K562 (cell line): Measurements from ENCODE around the gene TUT1. TPM values are rescaled to one million over a fixed set of nuclear protein-coding genes. Genes with fewer than 3 reads are reported as not detected.
A peak's percentile ranks its signal among the peaks of the same experiment; 100 is the strongest.

Experiments used
- ARNT ChIP-seq, 2 experiments: fragments of 450-650 bp; IDR thresholded peaks; 2 replicates each; pipeline ENCODE4 v1.6.1; 2016; ENCODE audit warnings: mild to moderate bottlenecking in 1 of 2
- CHAMP1 ChIP-seq: fragments of 450-650 bp; IDR thresholded peaks from 2 replicates; pipeline ENCODE4 v1.6.1; 2016; ENCODE audit warnings: mild to moderate bottlenecking
- CTBP1 ChIP-seq: fragments of 450-650 bp; IDR thresholded peaks from 2 replicates; pipeline ENCODE4 v1.6.1; 2016; ENCODE audit warnings: borderline replicate concordance
- KDM5B ChIP-seq: fragments of 200-600 bp; sonication (generic); IDR thresholded peaks from 2 replicates; pipeline ENCODE4 v1.6.1; 2012; ENCODE audit warnings: low read depth, mild to moderate bottlenecking, moderate library complexity, low read length, control low read depth, inconsistent platforms; ENCODE audit not compliant: insufficient replicate concordance
- NEUROD1 ChIP-seq: fragments of 150-350 bp; IDR thresholded peaks from 2 replicates; pipeline ENCODE4 v1.6.1; 2014; ENCODE audit warnings: borderline replicate concordance, low read length, low read depth; ENCODE audit not compliant: partially characterized antibody
- NFRKB ChIP-seq: fragments of 450-650 bp; IDR thresholded peaks from 2 replicates; pipeline ENCODE4 v1.6.1; 2016; ENCODE audit warnings: low read depth
- PHTF2 ChIP-seq: fragments of 250-450 bp; sonication (Bioruptor Pico); IDR thresholded peaks from 2 replicates; pipeline ENCODE4 v1.5.0; 2021; ENCODE audit warnings: mild to moderate bottlenecking
- POLR2A ChIP-seq: fragments of 450-650 bp; conservative IDR thresholded peaks from 2 replicates; pipeline ENCODE4 v1.6.1; 2016
- RBBP5 ChIP-seq: fragments of 200-600 bp; sonication (generic); IDR thresholded peaks from 2 replicates; pipeline ENCODE4 v1.6.1; 2012; ENCODE audit warnings: borderline replicate concordance, mild to moderate bottlenecking, low read length, control low read depth, inconsistent platforms; ENCODE audit not compliant: insufficient read depth, poor library complexity, severe bottlenecking
- SETDB1 ChIP-seq: IDR thresholded peaks from one replicate; pipeline ENCODE4 v1.6.1; 2012; ENCODE audit warnings: low read length, control low read depth, inconsistent platforms
- SIN3B ChIP-seq: fragments of 450-650 bp; IDR thresholded peaks from 2 replicates; pipeline ENCODE4 v1.6.1; 2017; ENCODE audit warnings: low read depth, mild to moderate bottlenecking, moderate library complexity
- SMAD4 ChIP-seq: fragments of 250-450 bp; sonication (Bioruptor Pico); conservative IDR thresholded peaks from 2 replicates; pipeline ENCODE4 v1.8.0; 2021; ENCODE audit warnings: inconsistent platforms, mild to moderate bottlenecking, moderate library complexity
- SMARCB1 ChIP-seq: IDR thresholded peaks from 2 replicates; pipeline ENCODE4 v1.6.1; 2011; ENCODE audit warnings: improper control_type of control experiment, low read depth; ENCODE audit not compliant: insufficient read length
- TBL1XR1 ChIP-seq, 2 experiments: IDR thresholded peaks; 2 replicates each; pipeline ENCODE4 v1.6.1; 2012; ENCODE audit warnings: improper control_type of control experiment in 2 of 2, low read length in 2 of 2, mild to moderate bottlenecking in 1 of 2
- TCF7 ChIP-seq: sonication (generic); IDR thresholded peaks from 2 replicates; pipeline ENCODE4 v1.6.1; 2016; ENCODE audit warnings: antibody characterized with exemption, borderline replicate concordance
- YY1 ChIP-seq, 3 experiments: IDR thresholded peaks; 2 replicates each; pipeline ENCODE4 v1.6.1; 2011; ENCODE audit warnings: low read length in 2 of 3, mild to moderate bottlenecking in 2 of 3, moderate library complexity in 2 of 3, borderline replicate concordance in 1 of 3, control low read depth in 1 of 3, low read depth in 1 of 3; ENCODE audit not compliant: insufficient read depth in 3 of 3, insufficient replicate concordance in 2 of 3, control insufficient read depth in 1 of 3, insufficient read length in 1 of 3; ENCODE audit errors: extremely low read depth in 1 of 3
- ZNF212 ChIP-seq: fragments of 450-650 bp; formaldehyde crosslinking; IDR thresholded peaks from 2 replicates; pipeline ENCODE4 v1.4.0; 2020; ENCODE audit warnings: mild to moderate bottlenecking
- ZNF354B ChIP-seq: fragments of 250-450 bp; sonication (Bioruptor Pico); IDR thresholded peaks from 2 replicates; pipeline ENCODE4 v1.4.0; 2020
- ZNF780A ChIP-seq: fragments of 250-450 bp; sonication (Bioruptor Pico); IDR thresholded peaks from 2 replicates; pipeline ENCODE4 v1.5.0; 2021; ENCODE audit warnings: mild to moderate bottlenecking
- ZNF785 ChIP-seq: fragments of 250-450 bp; sonication (Bioruptor Pico); IDR thresholded peaks from 2 replicates; pipeline ENCODE4 v1.4.0; 2020; ENCODE audit warnings: mild to moderate bottlenecking
- polyA plus RNA-seq, 8 experiments: library from polyadenylated mRNA; depleted of rRNA in 4 of 8; stranded (reverse) in 5 of 8; unstranded in 3 of 8; fragments of >200 nt; fragmentation: Nextera tagmentation in 2 of 8; fragmentation: Illumina TruSeq in 1 of 8; extraction: Ambion mirVana in 2 of 8; extraction: Trizol in 1 of 8; gene quantifications; 2 replicates each; pipeline versions ENCODE4 v1.2.1 to v1.2.3, GENCODE V29; 2011 to 2014; ENCODE audit warnings: inconsistent platforms in 1 of 8, missing spikeins in 1 of 8
- total RNA-seq, 7 experiments: library from RNA; depleted of rRNA in 6 of 7; stranded (reverse); fragments of >200 nt in 6 of 7; fragmentation: Illumina TruSeq in 2 of 7; extraction: Trizol in 2 of 7; gene quantifications; 2 replicates each; pipeline versions ENCODE4 v1.2.1 to v1.2.3, GENCODE V29; 2011 to 2021; ENCODE audit warnings: low replicate concordance in 1 of 7
- TF ChIP-seq, protein P1 (sequence below): fragments of 200-800 bp; sonication (Bioruptor generic); IDR thresholded peaks from 2 replicates; pipeline ENCODE4 v1.6.1; 2017; ENCODE audit warnings: missing genetic modification characterization, missing compliant biosample characterization
- TF ChIP-seq, protein P2 (sequence below): fragments of 450-650 bp; formaldehyde crosslinking; IDR thresholded peaks from 2 replicates; pipeline ENCODE4 v1.4.0; 2022; ENCODE audit warnings: missing genetic modification characterization

TUT1 gene
- total and polyA plus RNA-seq, 9 of the 15 experiments (the other 6 are each of a cell fraction or from before 2014, with no cell fraction given), result 0.66 to 44.3 (median 15.7) TPM

- peak; percentile 96 for TF ChIP-seq NEUROD1
- no peak for TF ChIP-seq ZNF785 (CRISPR knock-in tag)
- TF ChIP-seq NFRKB, result peak; percentile 95
- TF ChIP-seq PHTF2 (CRISPR knock-in tag), result no peak
- peak; percentile 38; the same call in 1 of the 2 replicates for TF ChIP-seq TCF7
- TF ChIP-seq TBL1XR1 (IDR thresholded peaks at IDR 0.05; ENCODE audit: low read length in 2 of 2), result peak; percentile 35 to 79; a peak in 2 of 4 replicates
- peak; percentile 61 for TF ChIP-seq SETDB1
- no peak for TF ChIP-seq SMARCB1
- peak in 1 of 2 experiments; percentile 60; a peak in 1 of 4 replicates for TF ChIP-seq ARNT (IDR thresholded peaks at IDR 0.05)
- TF ChIP-seq POLR2A, result peak; percentile 98
- peak; percentile 46 to 91 (median 75) for TF ChIP-seq YY1 (IDR thresholded peaks at IDR 0.05; ENCODE audit: borderline replicate concordance in 1 of 3, control insufficient read depth in 1 of 3, extremely low read depth in 1 of 3, insufficient read depth in 3 of 3, insufficient read length in 1 of 3, insufficient replicate concordance in 2 of 3, low read depth in 1 of 3, low read length in 2 of 3)
- TF ChIP-seq, protein P1, sequence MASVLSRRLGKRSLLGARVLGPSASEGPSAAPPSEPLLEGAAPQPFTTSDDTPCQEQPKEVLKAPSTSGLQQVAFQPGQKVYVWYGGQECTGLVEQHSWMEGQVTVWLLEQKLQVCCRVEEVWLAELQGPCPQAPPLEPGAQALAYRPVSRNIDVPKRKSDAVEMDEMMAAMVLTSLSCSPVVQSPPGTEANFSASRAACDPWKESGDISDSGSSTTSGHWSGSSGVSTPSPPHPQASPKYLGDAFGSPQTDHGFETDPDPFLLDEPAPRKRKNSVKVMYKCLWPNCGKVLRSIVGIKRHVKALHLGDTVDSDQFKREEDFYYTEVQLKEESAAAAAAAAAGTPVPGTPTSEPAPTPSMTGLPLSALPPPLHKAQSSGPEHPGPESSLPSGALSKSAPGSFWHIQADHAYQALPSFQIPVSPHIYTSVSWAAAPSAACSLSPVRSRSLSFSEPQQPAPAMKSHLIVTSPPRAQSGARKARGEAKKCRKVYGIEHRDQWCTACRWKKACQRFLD (CRISPR knock-in tag), result peak; percentile 77
- peak; percentile 90 for TF ChIP-seq SIN3B
- TF ChIP-seq, protein P2, sequence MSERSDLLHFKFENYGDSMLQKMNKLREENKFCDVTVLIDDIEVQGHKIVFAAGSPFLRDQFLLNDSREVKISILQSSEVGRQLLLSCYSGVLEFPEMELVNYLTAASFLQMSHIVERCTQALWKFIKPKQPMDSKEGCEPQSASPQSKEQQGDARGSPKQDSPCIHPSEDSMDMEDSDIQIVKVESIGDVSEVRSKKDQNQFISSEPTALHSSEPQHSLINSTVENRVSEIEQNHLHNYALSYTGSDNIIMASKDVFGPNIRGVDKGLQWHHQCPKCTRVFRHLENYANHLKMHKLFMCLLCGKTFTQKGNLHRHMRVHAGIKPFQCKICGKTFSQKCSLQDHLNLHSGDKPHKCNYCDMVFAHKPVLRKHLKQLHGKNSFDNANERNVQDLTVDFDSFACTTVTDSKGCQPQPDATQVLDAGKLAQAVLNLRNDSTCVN, result no peak
- TF ChIP-seq ZNF354B (CRISPR knock-in tag), result no peak
- TF ChIP-seq CHAMP1, result peak; percentile 87; the same call in 1 of the 2 replicates
- peak; percentile 82 for TF ChIP-seq SMAD4
- peak; percentile 86 for TF ChIP-seq RBBP5
- no peak for TF ChIP-seq ZNF212 (CRISPR knock-in tag)
- TF ChIP-seq ZNF780A (CRISPR knock-in tag), result no peak
- TF ChIP-seq CTBP1, result peak; percentile 96
- TF ChIP-seq KDM5B, result peak; percentile 60
These were observed at the start of gene TUT1 (continued) for GRCh38 chr11:62591448-62592145.
